ENCODE results near the gene FOXL1. TPM values are rescaled to one million over a fixed set of nuclear protein-coding genes. Genes with fewer than 3 reads are reported as not detected.

The FOXL1 gene
- total RNA-seq, 2 donors from 2014 or later: not detected

DNA sequence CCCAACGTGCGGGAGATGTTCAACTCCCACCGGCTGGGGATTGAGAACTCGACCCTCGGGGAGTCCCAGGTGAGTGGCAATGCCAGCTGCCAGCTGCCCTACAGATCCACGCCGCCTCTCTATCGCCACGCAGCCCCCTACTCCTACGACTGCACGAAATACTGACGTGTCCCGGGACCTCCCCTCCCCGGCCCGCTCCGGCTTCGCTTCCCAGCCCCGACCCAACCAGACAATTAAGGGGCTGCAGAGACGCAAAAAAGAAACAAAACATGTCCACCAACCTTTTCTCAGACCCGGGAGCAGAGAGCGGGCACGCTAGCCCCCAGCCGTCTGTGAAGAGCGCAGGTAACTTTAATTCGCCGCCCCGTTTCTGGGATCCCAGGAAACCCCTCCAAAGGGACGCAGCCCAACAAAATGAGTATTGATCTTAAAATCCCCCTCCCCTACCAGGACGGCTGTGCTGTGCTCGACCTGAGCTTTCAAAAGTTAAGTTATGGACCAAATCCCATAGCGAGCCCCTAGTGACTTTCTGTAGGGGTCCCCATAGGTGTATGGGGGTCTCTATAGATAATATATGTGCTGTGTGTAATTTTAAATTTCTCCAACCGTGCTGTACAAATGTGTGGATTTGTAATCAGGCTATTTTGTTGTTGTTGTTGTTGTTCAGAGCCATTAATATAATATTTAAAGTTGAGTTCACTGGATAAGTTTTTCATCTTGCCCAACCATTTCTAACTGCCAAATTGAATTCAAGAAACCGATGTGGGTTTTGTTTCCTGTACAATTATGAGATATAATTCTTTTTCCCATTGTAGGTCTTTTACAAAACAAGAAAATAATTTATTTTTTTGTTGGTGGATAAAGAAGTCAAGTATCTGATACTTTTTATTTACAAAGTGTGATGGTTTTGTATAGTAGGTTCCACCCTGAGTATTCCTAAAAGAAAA, 9.4 kb upstream of the FOXL1 start:
- H3K36me3 Mint-ChIP-seq: no peaks in the 10 kb centered on the region
- ATAC-seq: no peak
- peaks cover 0 to 5% of the 10 kb centered on the region in 2 donors for H3K4me1 Mint-ChIP-seq (ENCODE audit: low read depth in 2 of 2)
- no peak for DNase-seq (ENCODE audit: low spot score)
- no peak overlapping the region for H3K27ac Mint-ChIP-seq
- H3K9me3 Mint-ChIP-seq: no peaks in the 10 kb centered on the region
- H3K27me3 Mint-ChIP-seq: peaks cover 27 to 48% of the 10 kb centered on the region in 2 donors
- no peak overlapping the region for H3K4me3 Mint-ChIP-seq

- no peaks in the 10 kb centered on the region for H3K4me1 Mint-ChIP-seq (ENCODE audit: low read depth in 2 of 2)
- no peak overlapping the region for H3K27ac Mint-ChIP-seq
- H3K4me3 Mint-ChIP-seq: no peak overlapping the region
- no peak for ATAC-seq
- peaks cover 30 to 48% of the 10 kb centered on the region in 2 donors for H3K27me3 Mint-ChIP-seq
- DNase-seq (ENCODE audit: low spot score): peak; percentile 16
- H3K9me3 Mint-ChIP-seq: no peaks in the 10 kb centered on the region
- no peaks in the 10 kb centered on the region for H3K36me3 Mint-ChIP-seq
Measured at GRCh38 chr16:86569701-86570447, 8.5 kb upstream of the FOXL1 start.

GRCh38 chr16:86570558-86571529, 7.5 kb upstream of the FOXL1 start:
- Mint-ChIP-seq H3K27ac (no peak overlapping the region), H3K36me3 (no peaks in the 10 kb centered on the region), H3K9me3 (no peaks in the 10 kb centered on the region), H3K4me3 (no peak overlapping the region), H3K4me1 (ENCODE audit: low read depth in 2 of 2) (no peaks in the 10 kb centered on the region), H3K27me3 (peaks cover 27 to 42% of the 10 kb centered on the region in 2 donors)
- peak; percentile 8 for DNase-seq (ENCODE audit: low spot score)
- no peak for ATAC-seq

- Mint-ChIP-seq H3K4me1 (ENCODE audit: low read depth in 2 of 2) (peaks cover 0 to 4% of the 10 kb centered on the region in 2 donors), H3K36me3 (no peaks in the 10 kb centered on the region), H3K4me3 (no peak overlapping the region), H3K27ac (no peak overlapping the region), H3K9me3 (no peaks in the 10 kb centered on the region), H3K27me3 (peaks cover 31 to 42% of the 10 kb centered on the region in 2 donors)
- ATAC-seq: no peak
- peak; percentile 44 for DNase-seq (ENCODE audit: low spot score)
Measured at GRCh38 chr16:86571530-86571915, 6.8 kb upstream of the FOXL1 start.

- Mint-ChIP-seq H3K36me3 (no peaks in the 10 kb centered on the region), H3K4me1 (ENCODE audit: low read depth in 2 of 2) (peaks cover 0 to 4% of the 10 kb centered on the region in 2 donors), H3K9me3 (no peaks in the 10 kb centered on the region), H3K4me3 (no peak overlapping the region), H3K27ac (no peak overlapping the region), H3K27me3 (peaks cover 34 to 46% of the 10 kb centered on the region in 2 donors)
- ATAC-seq (no peak), DNase-seq (ENCODE audit: low spot score) (peak; percentile 12)
Measured at GRCh38 chr16:86572041-86572521, 6.3 kb upstream of the FOXL1 start.

GRCh38 chr16:86572606-86573005, 5.7 kb upstream of the FOXL1 start:
- H3K4me3 Mint-ChIP-seq: no peak overlapping the region
- no peak overlapping the region for H3K27ac Mint-ChIP-seq
- no peak for ATAC-seq

GRCh38 chr16:86573215-86573614, 5.1 kb upstream of the FOXL1 start:
- H3K4me3 Mint-ChIP-seq: no peak overlapping the region
- no peak overlapping the region for H3K27ac Mint-ChIP-seq
- H3K27me3 Mint-ChIP-seq: peaks cover 43 to 56% of the 10 kb centered on the region in 2 donors
- no peaks in the 10 kb centered on the region for H3K36me3 Mint-ChIP-seq
- ATAC-seq: no peak
- H3K4me1 Mint-ChIP-seq (ENCODE audit: low read depth in 2 of 2): peaks cover 0 to 4% of the 10 kb centered on the region in 2 donors
- peak; percentile 22 for DNase-seq (ENCODE audit: low spot score)
- H3K9me3 Mint-ChIP-seq: no peaks in the 10 kb centered on the region

More at GRCh38 chr16:86572606-86573005, 5.7 kb upstream of the FOXL1 start:
- Mint-ChIP-seq H3K27me3 (peaks cover 39 to 50% of the 10 kb centered on the region in 2 donors), H3K4me1 (ENCODE audit: low read depth in 2 of 2) (peaks cover 0 to 4% of the 10 kb centered on the region in 2 donors), H3K36me3 (no peaks in the 10 kb centered on the region), H3K9me3 (no peaks in the 10 kb centered on the region)
- DNase-seq (ENCODE audit: low spot score): peak; percentile 2

DNA sequence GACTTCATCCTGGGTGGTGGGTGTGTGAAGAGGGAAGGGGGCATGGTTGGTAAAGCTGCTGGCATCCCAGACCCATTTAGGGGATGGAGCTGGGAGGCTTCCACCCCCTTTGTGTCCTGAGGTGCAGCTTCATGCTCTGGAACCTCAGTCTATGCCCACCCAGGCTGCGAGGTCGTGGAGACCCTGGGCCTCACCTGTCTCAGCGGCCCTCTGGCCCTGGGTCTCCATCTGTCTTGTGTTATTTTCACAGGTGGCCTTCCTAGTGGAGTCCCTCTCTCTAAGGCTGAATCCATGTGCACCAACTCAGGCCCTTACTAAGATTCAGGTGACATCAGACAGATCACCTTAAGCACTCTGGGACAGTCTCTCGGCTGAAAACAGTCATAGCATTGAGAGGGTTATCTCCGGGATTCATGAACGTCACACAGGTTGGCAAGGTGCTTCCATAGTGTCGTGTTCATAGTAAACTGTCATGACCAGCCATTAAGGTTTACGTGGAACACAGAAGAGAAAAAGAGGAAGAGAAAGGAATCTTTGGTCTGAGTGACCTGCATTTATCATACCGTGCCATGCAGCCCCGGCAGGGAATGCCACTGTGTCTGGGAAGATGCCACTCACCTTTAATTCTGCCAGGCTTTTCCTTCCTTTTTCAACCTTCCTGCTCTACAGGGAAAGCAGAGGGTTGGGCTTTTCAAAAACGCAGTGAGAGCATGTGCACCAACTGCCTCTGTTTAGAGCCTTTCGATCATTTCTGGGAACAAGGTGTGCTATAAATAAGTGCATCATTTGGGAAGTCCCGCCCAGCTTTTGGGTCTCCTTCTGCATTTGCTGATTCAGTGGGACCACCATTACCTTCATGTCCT, 4.5 kb upstream of the FOXL1 start:
- no peak overlapping the region for H3K4me3 Mint-ChIP-seq
- H3K27me3 Mint-ChIP-seq: peaks cover 44 to 58% of the 10 kb centered on the region in 2 donors
- no peaks in the 10 kb centered on the region for H3K36me3 Mint-ChIP-seq
- DNase-seq (ENCODE audit: low spot score): peak; percentile 25
- peaks cover 0 to 4% of the 10 kb centered on the region in 2 donors for H3K4me1 Mint-ChIP-seq (ENCODE audit: low read depth in 2 of 2)
- H3K27ac Mint-ChIP-seq: no peak overlapping the region
- ATAC-seq: no peak
- no peaks in the 10 kb centered on the region for H3K9me3 Mint-ChIP-seq

DNA sequence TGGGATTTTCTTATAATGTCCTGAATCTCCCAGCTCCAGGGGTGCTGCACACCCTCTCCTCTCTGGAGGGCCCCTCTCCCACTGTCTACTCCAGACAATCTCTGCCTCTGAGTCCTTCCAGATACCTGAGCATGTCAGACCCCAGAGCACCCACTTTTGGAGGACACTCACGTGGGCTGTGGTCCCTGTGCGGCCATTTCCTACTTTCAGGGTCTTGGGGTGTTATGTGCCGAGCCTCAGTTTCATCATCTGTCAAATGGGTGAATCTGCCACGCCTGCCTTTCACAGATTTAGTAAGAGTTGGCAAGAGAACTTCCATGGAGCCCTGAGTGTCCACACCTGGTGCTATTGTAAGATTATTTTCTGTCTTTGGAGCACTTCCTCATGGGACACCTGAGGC, 3.7 kb upstream of the FOXL1 start:
- Mint-ChIP-seq H3K27me3 (peaks cover 43 to 52% of the 10 kb centered on the region in 2 donors), H3K27ac (no peak overlapping the region)
- no peak for ATAC-seq

DNA sequence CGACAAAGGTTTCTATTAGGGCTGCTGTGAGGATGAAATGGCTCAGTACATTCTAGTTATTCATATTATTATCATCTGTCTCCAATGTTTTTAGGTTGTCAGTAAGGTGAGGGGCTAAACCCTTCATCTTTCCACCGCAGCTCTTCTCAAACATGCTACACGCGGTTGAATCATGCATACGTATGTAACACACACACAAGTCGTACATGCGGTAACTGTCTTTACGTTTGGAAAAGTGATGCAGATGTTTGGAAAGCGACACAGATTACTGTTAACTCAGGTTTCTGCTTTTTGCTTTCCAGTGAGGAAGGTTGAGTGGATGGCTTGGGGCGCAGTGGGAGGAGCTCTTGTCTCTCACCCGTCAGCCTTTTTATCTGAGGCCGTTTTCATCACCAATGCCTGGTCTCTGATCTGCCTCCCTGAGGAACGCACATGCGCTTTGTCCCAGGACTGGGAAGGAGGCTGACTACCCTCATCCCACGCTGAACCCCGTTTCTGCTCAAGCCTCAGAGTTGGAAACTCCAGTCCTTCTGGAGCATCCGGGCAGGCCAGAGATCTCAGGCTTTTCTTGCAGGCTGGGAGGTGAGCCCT, 3.2 kb upstream of the FOXL1 start:
- peaks cover 0 to 4% of the 10 kb centered on the region in 2 donors for H3K4me1 Mint-ChIP-seq (ENCODE audit: low read depth in 2 of 2)
- H3K27ac Mint-ChIP-seq: no peak overlapping the region
- H3K27me3 Mint-ChIP-seq: peaks cover 46 to 48% of the 10 kb centered on the region in 2 donors
- ATAC-seq: no peak
- DNase-seq (ENCODE audit: low spot score): no peak
- H3K36me3 Mint-ChIP-seq: no peaks in the 10 kb centered on the region
- H3K4me3 Mint-ChIP-seq: no peak overlapping the region
- H3K9me3 Mint-ChIP-seq: no peaks in the 10 kb centered on the region

More for the DNA sequence above, 3.7 kb upstream of the FOXL1 start:
- peak; percentile 29 for DNase-seq (ENCODE audit: low spot score)
- Mint-ChIP-seq H3K36me3 (no peaks in the 10 kb centered on the region), H3K4me1 (ENCODE audit: low read depth in 2 of 2) (peaks cover 0 to 4% of the 10 kb centered on the region in 2 donors), H3K4me3 (no peak overlapping the region), H3K9me3 (no peaks in the 10 kb centered on the region)

DNA sequence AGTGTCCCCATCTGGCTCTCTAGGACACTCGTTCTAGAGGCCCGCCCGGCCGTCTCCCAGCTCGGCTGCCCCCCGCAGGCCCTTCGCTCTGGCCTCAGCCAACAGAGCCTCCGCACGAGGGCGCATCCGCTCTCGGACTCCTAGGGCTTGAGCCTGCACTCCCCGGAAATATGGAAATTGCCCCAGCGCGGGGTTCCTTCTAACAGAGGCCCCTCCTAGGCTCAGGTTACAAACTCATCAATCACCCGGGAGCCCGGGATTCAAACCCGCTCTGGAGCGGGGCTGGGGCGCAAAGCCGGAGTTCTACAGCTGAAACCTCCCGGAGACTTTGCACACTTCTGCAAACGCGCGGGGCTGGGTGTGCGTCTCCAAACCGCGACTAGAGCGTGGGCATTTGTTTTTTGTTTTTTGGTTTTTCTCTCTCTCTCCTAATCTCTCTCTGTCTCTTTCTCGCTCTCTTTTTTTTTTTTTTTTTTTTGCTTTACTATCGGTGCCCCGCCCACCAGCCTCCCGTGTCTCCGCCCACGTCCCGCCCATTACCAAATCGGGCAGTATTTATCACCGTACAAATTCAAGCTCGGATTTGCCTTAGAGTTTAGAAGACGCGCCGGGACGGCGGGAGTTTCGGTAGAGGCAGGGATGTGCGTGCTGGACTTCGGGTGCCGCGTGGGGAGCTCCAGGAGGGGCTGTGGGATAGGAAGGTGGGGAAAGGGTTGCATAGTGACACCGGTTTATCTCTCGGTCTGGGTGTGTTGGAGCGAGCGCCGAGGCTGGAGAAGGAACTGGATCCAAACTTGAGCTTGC, 2.4 kb upstream of the FOXL1 start:
- Mint-ChIP-seq H3K9me3 (no peaks in the 10 kb centered on the region), H3K4me1 (ENCODE audit: low read depth in 2 of 2) (peaks cover 0 to 4% of the 10 kb centered on the region in 2 donors), H3K27ac (no peak overlapping the region), H3K27me3 (peaks cover 45 to 48% of the 10 kb centered on the region in 2 donors), H3K36me3 (no peaks in the 10 kb centered on the region), H3K4me3 (peak overlapping the region; percentile 73)
- DNase-seq (ENCODE audit: low spot score) (no peak), ATAC-seq (peak; percentile 65 to 75)

Data from natural killer cell treated with Interleukin-12 subunit alpha and Interleukin-12 subunit beta and Interleukin-15 and Interleukin-18, amount 100 ng/mL, for 72 hours (primary cell).